Hematopoietic multipotent progenitor cell (in vitro differentiated cells): ENCODE results near the gene ELF4. TPM values are rescaled to one million over a fixed set of nuclear protein-coding genes. Genes with fewer than 3 reads are reported as not detected.
"Not testable (repeated sequence)": the region's sequence is repeated elsewhere in the genome, so short reads cannot be mapped to it uniquely, and the experiment has no call there.

Experiments used
- DNase-seq, 3 donors: peaks; one replicate each; pipeline ENCODE4 v3.0.0-alpha.2; 2011 to 2015; ENCODE audit warnings: low read depth in 2 of 3, low spot score in 2 of 3
- total RNA-seq: library from RNA; depleted of rRNA; stranded (reverse); fragments of >200 nt; gene quantifications from one replicate; pipeline ENCODE4 v1.2.3, GENCODE V29; 2012

The ELF4 gene
- total RNA-seq, 1 donor = 27.5 TPM

- DNase-seq = not testable (repeated sequence)
Observed at GRCh38 chrX:130115119-130115885, 5.0 kb upstream of the ELF4 start.

- no peak for DNase-seq
Observed at GRCh38 chrX:130114141-130114588, 3.9 kb upstream of the ELF4 start.

- DNase-seq = no peak
Observed at GRCh38 chrX:130111220-130112154, 1.2 kb upstream of the ELF4 start.

GRCh38 chrX:130109429-130110378 lies 593 bp downstream of the ELF4 start:
- DNase-seq = no peak

- DNase-seq = peak in 1 of 3 donors; percentile 47
Observed at GRCh38 chrX:130108647-130109428, 1.5 kb downstream of the ELF4 start.

- no peak for DNase-seq
Observed at GRCh38 chrX:130106071-130106470, 4.2 kb downstream of the ELF4 start.

- no peak for DNase-seq
Observed at GRCh38 chrX:130105244-130105643, 5.1 kb downstream of the ELF4 start.

- no peak for DNase-seq
Observed at GRCh38 chrX:130103605-130104004, 6.7 kb downstream of the ELF4 start.

GRCh38 chrX:130100180-130100579 lies 10.1 kb downstream of the ELF4 start:
- DNase-seq = no peak

GRCh38 chrX:130098210-130098552 lies 12.1 kb downstream of the ELF4 start:
- DNase-seq = no peak

GRCh38 chrX:130097507-130098209 lies 12.6 kb downstream of the ELF4 start:
- peak in 2 of 3 donors; percentile 77 to 89 for DNase-seq

- no peak for DNase-seq
Observed at GRCh38 chrX:130095249-130096030, 14.9 kb downstream of the ELF4 start.

- no peak for DNase-seq
Observed at GRCh38 chrX:130094696-130095095, 15.6 kb downstream of the ELF4 start.

- no peak for DNase-seq
Observed at GRCh38 chrX:130093271-130093670, 17.0 kb downstream of the ELF4 start.

GRCh38 chrX:130091980-130092522 lies 18.2 kb downstream of the ELF4 start:
- peak; percentile 63 to 92 (median 90) for DNase-seq

- DNase-seq = no peak
Observed at GRCh38 chrX:130090364-130090763, 19.9 kb downstream of the ELF4 start.

- peak in 2 of 3 donors; percentile 62 to 75 for DNase-seq
Observed at GRCh38 chrX:130086447-130087206, 23.7 kb downstream of the ELF4 start.
